ENCODE results near the gene ZBTB48.

DNA sequence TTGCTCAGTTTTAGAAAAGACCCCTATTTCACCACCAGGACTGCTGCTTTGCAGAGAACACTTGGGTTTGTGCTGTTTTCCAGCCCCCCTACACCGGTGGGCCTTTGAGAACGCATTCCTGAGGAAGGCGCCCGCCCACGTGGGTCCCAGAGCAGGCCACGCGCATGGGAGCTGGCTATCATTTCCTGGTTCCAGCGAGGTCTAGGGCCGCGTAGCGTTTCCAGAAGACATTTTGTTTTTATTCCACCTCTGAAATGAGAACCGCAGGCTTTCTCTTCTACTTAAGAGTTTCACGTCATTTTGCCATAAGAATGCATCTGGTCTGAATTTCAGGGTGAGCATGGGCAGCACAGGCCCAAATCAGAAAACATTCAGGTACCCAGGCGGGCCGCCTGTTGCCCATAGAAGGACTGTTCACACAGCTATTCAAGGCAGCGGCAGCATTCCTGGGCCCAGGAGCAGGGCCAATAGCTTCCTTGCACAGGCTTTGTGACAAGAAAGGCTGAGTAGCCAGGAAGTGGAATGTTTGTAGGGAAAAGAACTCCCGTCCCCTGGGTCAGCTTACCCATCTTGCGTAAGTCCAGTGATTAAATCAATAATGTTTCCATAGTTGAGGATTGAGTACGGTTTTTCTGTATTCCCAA lies 24.2 kb downstream of the ZBTB48 start:
- no peak for TF ChIP-seq RAD21 (IDR thresholded peaks at IDR 0.05; ENCODE audit: low read length)
- no peak for TF ChIP-seq TAF1 (IDR thresholded peaks at IDR 0.05; ENCODE audit: borderline replicate concordance, low read depth, low read length)
- no peak for TF ChIP-seq POLR2AphosphoS5 (IDR thresholded peaks at IDR 0.05; ENCODE audit: low read depth, low read length)
- TF ChIP-seq, protein P1, sequence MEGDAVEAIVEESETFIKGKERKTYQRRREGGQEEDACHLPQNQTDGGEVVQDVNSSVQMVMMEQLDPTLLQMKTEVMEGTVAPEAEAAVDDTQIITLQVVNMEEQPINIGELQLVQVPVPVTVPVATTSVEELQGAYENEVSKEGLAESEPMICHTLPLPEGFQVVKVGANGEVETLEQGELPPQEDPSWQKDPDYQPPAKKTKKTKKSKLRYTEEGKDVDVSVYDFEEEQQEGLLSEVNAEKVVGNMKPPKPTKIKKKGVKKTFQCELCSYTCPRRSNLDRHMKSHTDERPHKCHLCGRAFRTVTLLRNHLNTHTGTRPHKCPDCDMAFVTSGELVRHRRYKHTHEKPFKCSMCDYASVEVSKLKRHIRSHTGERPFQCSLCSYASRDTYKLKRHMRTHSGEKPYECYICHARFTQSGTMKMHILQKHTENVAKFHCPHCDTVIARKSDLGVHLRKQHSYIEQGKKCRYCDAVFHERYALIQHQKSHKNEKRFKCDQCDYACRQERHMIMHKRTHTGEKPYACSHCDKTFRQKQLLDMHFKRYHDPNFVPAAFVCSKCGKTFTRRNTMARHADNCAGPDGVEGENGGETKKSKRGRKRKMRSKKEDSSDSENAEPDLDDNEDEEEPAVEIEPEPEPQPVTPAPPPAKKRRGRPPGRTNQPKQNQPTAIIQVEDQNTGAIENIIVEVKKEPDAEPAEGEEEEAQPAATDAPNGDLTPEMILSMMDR (IDR thresholded peaks at IDR 0.05): no peak
- TF ChIP-seq, protein P2, sequence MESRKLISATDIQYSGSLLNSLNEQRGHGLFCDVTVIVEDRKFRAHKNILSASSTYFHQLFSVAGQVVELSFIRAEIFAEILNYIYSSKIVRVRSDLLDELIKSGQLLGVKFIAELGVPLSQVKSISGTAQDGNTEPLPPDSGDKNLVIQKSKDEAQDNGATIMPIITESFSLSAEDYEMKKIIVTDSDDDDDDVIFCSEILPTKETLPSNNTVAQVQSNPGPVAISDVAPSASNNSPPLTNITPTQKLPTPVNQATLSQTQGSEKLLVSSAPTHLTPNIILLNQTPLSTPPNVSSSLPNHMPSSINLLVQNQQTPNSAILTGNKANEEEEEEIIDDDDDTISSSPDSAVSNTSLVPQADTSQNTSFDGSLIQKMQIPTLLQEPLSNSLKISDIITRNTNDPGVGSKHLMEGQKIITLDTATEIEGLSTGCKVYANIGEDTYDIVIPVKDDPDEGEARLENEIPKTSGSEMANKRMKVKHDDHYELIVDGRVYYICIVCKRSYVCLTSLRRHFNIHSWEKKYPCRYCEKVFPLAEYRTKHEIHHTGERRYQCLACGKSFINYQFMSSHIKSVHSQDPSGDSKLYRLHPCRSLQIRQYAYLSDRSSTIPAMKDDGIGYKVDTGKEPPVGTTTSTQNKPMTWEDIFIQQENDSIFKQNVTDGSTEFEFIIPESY (IDR thresholded peaks at IDR 0.05; ENCODE audit: borderline replicate concordance, low read depth): no peak
- no peak for TF ChIP-seq JUND (IDR thresholded peaks at IDR 0.05)
- no peak for TF ChIP-seq FOSL2 (IDR thresholded peaks at IDR 0.05; ENCODE audit: borderline replicate concordance, low read depth)
- no peak for TF ChIP-seq YY1 (IDR thresholded peaks at IDR 0.05; ENCODE audit: low read depth)
- TF ChIP-seq NFIC (IDR thresholded peaks at IDR 0.05; ENCODE audit: borderline replicate concordance): no peak
- TF ChIP-seq SIN3A (IDR thresholded peaks at IDR 0.05; ENCODE audit: borderline replicate concordance, low read depth, low read length): no peak
- no peak for TF ChIP-seq EP300 (IDR thresholded peaks at IDR 0.05; ENCODE audit: borderline replicate concordance in 1 of 2, low read depth in 1 of 2, low read length in 1 of 2)
- no peak for TF ChIP-seq SMC3 (IDR thresholded peaks at IDR 0.05; ENCODE audit: low read depth, low read length)
- TF ChIP-seq, protein P3, sequence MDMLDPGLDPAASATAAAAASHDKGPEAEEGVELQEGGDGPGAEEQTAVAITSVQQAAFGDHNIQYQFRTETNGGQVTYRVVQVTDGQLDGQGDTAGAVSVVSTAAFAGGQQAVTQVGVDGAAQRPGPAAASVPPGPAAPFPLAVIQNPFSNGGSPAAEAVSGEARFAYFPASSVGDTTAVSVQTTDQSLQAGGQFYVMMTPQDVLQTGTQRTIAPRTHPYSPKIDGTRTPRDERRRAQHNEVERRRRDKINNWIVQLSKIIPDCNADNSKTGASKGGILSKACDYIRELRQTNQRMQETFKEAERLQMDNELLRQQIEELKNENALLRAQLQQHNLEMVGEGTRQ (IDR thresholded peaks at IDR 0.05; ENCODE audit: borderline replicate concordance, low read depth, low read length): no peak

Data from SK-N-SH (cell line).